ENCODE data around the gene CFAP46.

GRCh38 chr10:132851451-132851850, 90.9 kb downstream of the CFAP46 start:
- TF ChIP-seq RAD21 (IDR thresholded peaks at IDR 0.05; ENCODE audit: insufficient read depth, low read depth, low read length) (no peak), SUZ12 (IDR thresholded peaks at IDR 0.05; ENCODE audit: unreplicated experiment) (no peak), POLR2AphosphoS5 (IDR thresholded peaks at IDR 0.05; ENCODE audit: low read length) (no peak), HDAC6 (IDR thresholded peaks at IDR 0.05; ENCODE audit: unreplicated experiment) (no peak), CREB1 (IDR thresholded peaks at IDR 0.05; ENCODE audit: low read depth) (no peak), POLR2A (IDR thresholded peaks at IDR 0.05; ENCODE audit: low read depth, low read length) (no peak), CTCF (IDR thresholded peaks at IDR 0.05 in 2 of 3, conservative IDR thresholded peaks at IDR 0.05 in 1 of 3; ENCODE audit: control insufficient read depth in 2 of 3, extremely low read depth in 1 of 3, insufficient read depth in 1 of 3, low read depth in 3 of 3, low read length in 3 of 3) (no peak), ESRRA (IDR thresholded peaks at IDR 0.05; ENCODE audit: low read length) (no peak), CEBPB (IDR thresholded peaks at IDR 0.05; ENCODE audit: borderline replicate concordance in 1 of 2, low read depth in 2 of 2, low read length in 2 of 2) (no peak), ZZZ3 (IDR thresholded peaks at IDR 0.05; ENCODE audit: control insufficient read depth, insufficient read length, low read depth) (no peak), SP1 (IDR thresholded peaks at IDR 0.05; ENCODE audit: low read depth, low read length) (no peak)
